ENCODE data around the gene DPP7.

DNA sequence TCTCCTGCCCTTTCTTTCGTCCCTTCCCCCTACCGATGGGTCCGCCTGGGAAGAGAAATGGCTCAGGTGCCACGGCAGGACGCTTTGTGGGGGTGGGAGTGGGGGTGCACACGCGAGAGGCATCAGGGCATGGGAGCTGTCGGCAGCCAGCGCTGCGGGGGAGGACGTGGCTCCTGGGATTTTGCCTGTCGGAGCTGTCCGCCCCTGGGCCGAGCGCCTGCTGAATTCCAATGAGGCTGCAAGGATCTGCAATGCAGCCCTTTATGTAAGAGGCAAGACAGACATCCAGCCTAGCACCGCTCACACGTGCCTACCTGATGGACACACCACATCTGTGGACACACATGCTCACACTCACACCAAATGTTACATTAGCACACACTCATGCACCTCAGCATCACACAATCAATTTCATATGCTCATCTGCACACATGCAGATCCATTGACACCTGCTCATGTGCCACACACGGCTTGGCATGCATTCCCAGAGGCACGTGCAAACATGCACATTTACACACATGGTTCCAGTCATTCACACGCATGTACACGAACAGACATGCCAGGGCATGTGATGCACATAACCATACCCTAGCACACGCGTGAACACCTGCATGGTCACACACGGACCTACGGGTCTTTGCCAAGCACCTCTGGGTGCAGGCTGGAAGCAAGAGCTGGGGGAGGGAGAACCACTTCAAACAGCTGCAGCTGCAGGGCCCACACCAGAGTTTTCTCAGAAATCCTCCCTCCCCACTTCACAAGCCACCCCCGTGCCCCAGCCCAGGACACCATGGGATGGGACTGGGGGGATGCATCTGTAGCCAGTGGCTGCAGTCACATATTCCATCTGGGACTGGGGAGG, 25.8 kb upstream of the DPP7 start:
- TF ChIP-seq POLR2A (IDR thresholded peaks at IDR 0.05; ENCODE audit: borderline replicate concordance, extremely low read depth, insufficient read depth, insufficient read length): no peak
- TF ChIP-seq, protein P1, sequence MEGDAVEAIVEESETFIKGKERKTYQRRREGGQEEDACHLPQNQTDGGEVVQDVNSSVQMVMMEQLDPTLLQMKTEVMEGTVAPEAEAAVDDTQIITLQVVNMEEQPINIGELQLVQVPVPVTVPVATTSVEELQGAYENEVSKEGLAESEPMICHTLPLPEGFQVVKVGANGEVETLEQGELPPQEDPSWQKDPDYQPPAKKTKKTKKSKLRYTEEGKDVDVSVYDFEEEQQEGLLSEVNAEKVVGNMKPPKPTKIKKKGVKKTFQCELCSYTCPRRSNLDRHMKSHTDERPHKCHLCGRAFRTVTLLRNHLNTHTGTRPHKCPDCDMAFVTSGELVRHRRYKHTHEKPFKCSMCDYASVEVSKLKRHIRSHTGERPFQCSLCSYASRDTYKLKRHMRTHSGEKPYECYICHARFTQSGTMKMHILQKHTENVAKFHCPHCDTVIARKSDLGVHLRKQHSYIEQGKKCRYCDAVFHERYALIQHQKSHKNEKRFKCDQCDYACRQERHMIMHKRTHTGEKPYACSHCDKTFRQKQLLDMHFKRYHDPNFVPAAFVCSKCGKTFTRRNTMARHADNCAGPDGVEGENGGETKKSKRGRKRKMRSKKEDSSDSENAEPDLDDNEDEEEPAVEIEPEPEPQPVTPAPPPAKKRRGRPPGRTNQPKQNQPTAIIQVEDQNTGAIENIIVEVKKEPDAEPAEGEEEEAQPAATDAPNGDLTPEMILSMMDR (IDR thresholded peaks at IDR 0.05 in 2 of 3, conservative IDR thresholded peaks at IDR 0.05 in 1 of 3; ENCODE audit: borderline replicate concordance in 1 of 3, insufficient read depth in 1 of 3, low read depth in 2 of 3, low read length in 2 of 3): no peak
- TF ChIP-seq, protein P2, sequence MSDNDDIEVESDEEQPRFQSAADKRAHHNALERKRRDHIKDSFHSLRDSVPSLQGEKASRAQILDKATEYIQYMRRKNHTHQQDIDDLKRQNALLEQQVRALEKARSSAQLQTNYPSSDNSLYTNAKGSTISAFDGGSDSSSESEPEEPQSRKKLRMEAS (IDR thresholded peaks at IDR 0.05): no peak
